ENCODE results near the gene MYPN.

- TF ChIP-seq CTCF (IDR thresholded peaks at IDR 0.05) (no peak), POLR2A (IDR thresholded peaks at IDR 0.05) (no peak), POLR2AphosphoS5 (IDR thresholded peaks at IDR 0.05) (no peak)
Measured at GRCh38 chr10:68082872-68083271, 26.4 kb upstream of the MYPN start.

Measured in suprapubic skin (tissue), 4 donors.